Stimulated activated memory B cell treated with anti-CD40 and anti-IgM and Interleukin-4, amounts not matched to agents 10 μg/mL and 1 μg/mL and 100 μg/mL, for 72 hours (primary cell): ENCODE data around the gene IL20RA.
"Not testable (repeated sequence)": the region's sequence is repeated elsewhere in the genome, so short reads cannot be mapped to it uniquely, and the experiment has no call there.

Experiments used
- ATAC-seq: fragments of 150-1000 bp; cut with Tn5 transposase; 2 replicates; pipeline ENCODE4 v1.10.0; 2021
- H3K27ac Mint-ChIP-seq: one replicate; pipeline ENCODE4 v1.8.0; 2022; ENCODE audit warnings: mild to moderate bottlenecking, mixed read lengths
- H3K27me3 Mint-ChIP-seq: one replicate; pipeline ENCODE4 v1.8.0; 2022; ENCODE audit warnings: mixed read lengths
- H3K36me3 Mint-ChIP-seq: one replicate; pipeline ENCODE4 v1.8.0; 2022; ENCODE audit warnings: mixed read lengths
- H3K4me1 Mint-ChIP-seq: one replicate; pipeline ENCODE4 v1.8.0; 2022; ENCODE audit warnings: mixed read lengths
- H3K4me3 Mint-ChIP-seq: one replicate; pipeline ENCODE4 v1.8.0; 2022; ENCODE audit warnings: mild to moderate bottlenecking, moderate library complexity, mixed read lengths
- H3K9me3 Mint-ChIP-seq: one replicate; pipeline ENCODE4 v1.8.0; 2022; ENCODE audit warnings: mixed read lengths

The IL20RA gene

GRCh38 chr6:137044366-137045221, at the start of gene IL20RA:
Gene IL20RA, minus strand, starts transcription at chr6:137044965. Its CDS starts 237 bp downstream, at chr6:137044728.
- H3K9me3 Mint-ChIP-seq = no peaks in the 10 kb centered on the region
- no peak within 1 kb of the TSS for H3K27ac Mint-ChIP-seq
- H3K4me1 Mint-ChIP-seq = peaks cover 5% of the 10 kb centered on the region
- no peaks in the 10 kb centered on the region for H3K36me3 Mint-ChIP-seq
- peak; percentile 67 for ATAC-seq
- H3K27me3 Mint-ChIP-seq = peaks cover 85% of the 10 kb centered on the region
- peak within 1 kb of the TSS; percentile 79 for H3K4me3 Mint-ChIP-seq

- Mint-ChIP-seq H3K27me3 (no peaks in the 10 kb centered on the region), H3K27ac (no peak overlapping the region), H3K4me3 (no peak overlapping the region), H3K36me3 (no peaks in the 10 kb centered on the region), H3K9me3 (no peaks in the 10 kb centered on the region), H3K4me1 (peaks cover 44% of the 10 kb centered on the region)
- no peak for ATAC-seq
Observed at GRCh38 chr6:137093183-137094069, 48.7 kb upstream of the IL20RA start.

- Mint-ChIP-seq H3K9me3 (no peaks in the 10 kb centered on the region), H3K36me3 (no peaks in the 10 kb centered on the region), H3K4me3 (no peak overlapping the region), H3K4me1 (peaks cover 37% of the 10 kb centered on the region), H3K27me3 (no peaks in the 10 kb centered on the region), H3K27ac (no peak overlapping the region)
- ATAC-seq = no peak
Observed at GRCh38 chr6:137092018-137092417, 47.3 kb upstream of the IL20RA start.

- no peak for ATAC-seq
Observed at GRCh38 chr6:137089305-137089704, 44.5 kb upstream of the IL20RA start.

GRCh38 chr6:137087902-137088301, 43.1 kb upstream of the IL20RA start:
- H3K27ac Mint-ChIP-seq = no peak overlapping the region
- H3K36me3 Mint-ChIP-seq = no peaks in the 10 kb centered on the region
- H3K4me3 Mint-ChIP-seq = no peak overlapping the region
- no peaks in the 10 kb centered on the region for H3K9me3 Mint-ChIP-seq
- ATAC-seq = no peak
- peaks cover 12% of the 10 kb centered on the region for H3K4me1 Mint-ChIP-seq
- no peaks in the 10 kb centered on the region for H3K27me3 Mint-ChIP-seq

More at GRCh38 chr6:137089305-137089704, 44.5 kb upstream of the IL20RA start:
- H3K27ac Mint-ChIP-seq = no peak overlapping the region
- H3K36me3 Mint-ChIP-seq = no peaks in the 10 kb centered on the region
- no peak overlapping the region for H3K4me3 Mint-ChIP-seq
- peaks cover 20% of the 10 kb centered on the region for H3K4me1 Mint-ChIP-seq
- H3K9me3 Mint-ChIP-seq = no peaks in the 10 kb centered on the region
- H3K27me3 Mint-ChIP-seq = no peaks in the 10 kb centered on the region

- Mint-ChIP-seq H3K27ac (no peak overlapping the region), H3K4me3 (no peak overlapping the region), H3K27me3 (no peaks in the 10 kb centered on the region), H3K9me3 (no peaks in the 10 kb centered on the region), H3K4me1 (peaks cover 12% of the 10 kb centered on the region), H3K36me3 (no peaks in the 10 kb centered on the region)
- ATAC-seq = no peak
Observed at GRCh38 chr6:137086031-137086430, 41.3 kb upstream of the IL20RA start.

GRCh38 chr6:137084865-137085617, 40.3 kb upstream of the IL20RA start:
- ATAC-seq = no peak
- Mint-ChIP-seq H3K27me3 (no peaks in the 10 kb centered on the region), H3K27ac (no peak overlapping the region), H3K36me3 (no peaks in the 10 kb centered on the region), H3K9me3 (no peaks in the 10 kb centered on the region), H3K4me3 (no peak overlapping the region), H3K4me1 (peaks cover 12% of the 10 kb centered on the region)

GRCh38 chr6:137084090-137084489, 39.3 kb upstream of the IL20RA start:
- no peaks in the 10 kb centered on the region for H3K27me3 Mint-ChIP-seq
- no peaks in the 10 kb centered on the region for H3K9me3 Mint-ChIP-seq
- no peaks in the 10 kb centered on the region for H3K36me3 Mint-ChIP-seq
- no peak for ATAC-seq
- peaks cover 12% of the 10 kb centered on the region for H3K4me1 Mint-ChIP-seq
- no peak overlapping the region for H3K27ac Mint-ChIP-seq
- H3K4me3 Mint-ChIP-seq = no peak overlapping the region

GRCh38 chr6:137081997-137082396, 37.2 kb upstream of the IL20RA start:
- H3K9me3 Mint-ChIP-seq = no peaks in the 10 kb centered on the region
- H3K4me1 Mint-ChIP-seq = peaks cover 12% of the 10 kb centered on the region
- no peak overlapping the region for H3K27ac Mint-ChIP-seq
- no peaks in the 10 kb centered on the region for H3K27me3 Mint-ChIP-seq
- no peaks in the 10 kb centered on the region for H3K36me3 Mint-ChIP-seq
- H3K4me3 Mint-ChIP-seq = no peak overlapping the region
- no peak for ATAC-seq

GRCh38 chr6:137080711-137081110, 35.9 kb upstream of the IL20RA start:
- no peaks in the 10 kb centered on the region for H3K36me3 Mint-ChIP-seq
- H3K9me3 Mint-ChIP-seq = no peaks in the 10 kb centered on the region
- no peak overlapping the region for H3K27ac Mint-ChIP-seq
- no peaks in the 10 kb centered on the region for H3K27me3 Mint-ChIP-seq
- ATAC-seq = no peak
- H3K4me1 Mint-ChIP-seq = peaks cover 12% of the 10 kb centered on the region
- no peak overlapping the region for H3K4me3 Mint-ChIP-seq

GRCh38 chr6:137076277-137077068, 31.7 kb upstream of the IL20RA start:
- no peak overlapping the region for H3K27ac Mint-ChIP-seq
- H3K27me3 Mint-ChIP-seq = peaks cover 2% of the 10 kb centered on the region
- H3K4me1 Mint-ChIP-seq = no peaks in the 10 kb centered on the region
- H3K36me3 Mint-ChIP-seq = peaks cover under 1% of the 10 kb centered on the region
- no peak overlapping the region for H3K4me3 Mint-ChIP-seq
- peaks cover 10% of the 10 kb centered on the region for H3K9me3 Mint-ChIP-seq
- peak; percentile 96 for ATAC-seq

GRCh38 chr6:137075790-137076189, 31.0 kb upstream of the IL20RA start:
- H3K27ac Mint-ChIP-seq, H3K36me3 Mint-ChIP-seq, H3K27me3 Mint-ChIP-seq, ATAC-seq, H3K4me3 Mint-ChIP-seq, H3K4me1 Mint-ChIP-seq: not testable (repeated sequence)
- peaks cover 14% of the 10 kb centered on the region for H3K9me3 Mint-ChIP-seq

GRCh38 chr6:137070303-137070702, 25.5 kb upstream of the IL20RA start:
- peaks cover 22% of the 10 kb centered on the region for H3K27me3 Mint-ChIP-seq
- H3K36me3 Mint-ChIP-seq = peaks cover 9% of the 10 kb centered on the region
- no peak overlapping the region for H3K27ac Mint-ChIP-seq
- H3K9me3 Mint-ChIP-seq = peaks cover 14% of the 10 kb centered on the region
- H3K4me1 Mint-ChIP-seq = no peaks in the 10 kb centered on the region
- ATAC-seq = no peak
- no peak overlapping the region for H3K4me3 Mint-ChIP-seq

GRCh38 chr6:137067399-137067798, 22.6 kb upstream of the IL20RA start:
- no peak for ATAC-seq
- Mint-ChIP-seq H3K4me3 (no peak overlapping the region), H3K36me3 (peaks cover 9% of the 10 kb centered on the region), H3K9me3 (peaks cover 9% of the 10 kb centered on the region), H3K27me3 (peaks cover 22% of the 10 kb centered on the region), H3K27ac (no peak overlapping the region), H3K4me1 (no peaks in the 10 kb centered on the region)
